D721Med (cell line): Measurements from ENCODE around the gene LHX4.

Experiments used
- DNase-seq: peaks from one replicate; pipeline ENCODE4 v3.0.0; 2011; ENCODE audit warnings: low spot score; ENCODE audit not compliant: insufficient read length
- FAIRE-seq: peaks from 2 replicates; lab custom pipeline; 2011; peaks lifted over from hg19 to GRCh38; lab: Jason Lieb, UNC
- TF ChIP-seq, protein P1 (sequence below): IDR thresholded peaks from 2 replicates; pipeline ENCODE4 v1.5.1; 2012; ENCODE audit warnings: mild to moderate bottlenecking, control low read depth; ENCODE audit not compliant: insufficient read depth; ENCODE audit errors: missing control alignments

The LHX4 gene

DNA sequence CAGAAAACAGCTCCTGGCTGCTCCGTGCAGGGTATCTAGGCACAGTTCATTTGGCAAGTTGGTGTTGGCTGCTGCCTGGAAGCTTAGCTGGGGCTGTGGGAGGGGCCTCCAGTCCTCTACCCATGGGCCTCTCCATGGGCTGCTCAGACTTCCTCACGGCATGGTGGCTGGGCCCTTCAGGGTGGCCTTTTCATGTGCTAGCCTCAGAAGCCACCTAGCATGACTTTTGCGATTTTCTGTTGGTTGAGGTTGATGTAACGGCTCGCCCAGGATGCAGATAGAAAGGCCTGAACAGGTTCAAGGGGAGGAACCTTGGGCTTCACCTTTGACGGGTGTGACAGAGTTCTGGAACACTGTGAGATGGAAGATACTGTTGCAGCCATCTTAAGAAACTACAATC lies 25.8 kb upstream of the LHX4 start:
- FAIRE-seq (no peak), DNase-seq (no peak)
- TF ChIP-seq, protein P1, sequence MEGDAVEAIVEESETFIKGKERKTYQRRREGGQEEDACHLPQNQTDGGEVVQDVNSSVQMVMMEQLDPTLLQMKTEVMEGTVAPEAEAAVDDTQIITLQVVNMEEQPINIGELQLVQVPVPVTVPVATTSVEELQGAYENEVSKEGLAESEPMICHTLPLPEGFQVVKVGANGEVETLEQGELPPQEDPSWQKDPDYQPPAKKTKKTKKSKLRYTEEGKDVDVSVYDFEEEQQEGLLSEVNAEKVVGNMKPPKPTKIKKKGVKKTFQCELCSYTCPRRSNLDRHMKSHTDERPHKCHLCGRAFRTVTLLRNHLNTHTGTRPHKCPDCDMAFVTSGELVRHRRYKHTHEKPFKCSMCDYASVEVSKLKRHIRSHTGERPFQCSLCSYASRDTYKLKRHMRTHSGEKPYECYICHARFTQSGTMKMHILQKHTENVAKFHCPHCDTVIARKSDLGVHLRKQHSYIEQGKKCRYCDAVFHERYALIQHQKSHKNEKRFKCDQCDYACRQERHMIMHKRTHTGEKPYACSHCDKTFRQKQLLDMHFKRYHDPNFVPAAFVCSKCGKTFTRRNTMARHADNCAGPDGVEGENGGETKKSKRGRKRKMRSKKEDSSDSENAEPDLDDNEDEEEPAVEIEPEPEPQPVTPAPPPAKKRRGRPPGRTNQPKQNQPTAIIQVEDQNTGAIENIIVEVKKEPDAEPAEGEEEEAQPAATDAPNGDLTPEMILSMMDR: no peak

DNA sequence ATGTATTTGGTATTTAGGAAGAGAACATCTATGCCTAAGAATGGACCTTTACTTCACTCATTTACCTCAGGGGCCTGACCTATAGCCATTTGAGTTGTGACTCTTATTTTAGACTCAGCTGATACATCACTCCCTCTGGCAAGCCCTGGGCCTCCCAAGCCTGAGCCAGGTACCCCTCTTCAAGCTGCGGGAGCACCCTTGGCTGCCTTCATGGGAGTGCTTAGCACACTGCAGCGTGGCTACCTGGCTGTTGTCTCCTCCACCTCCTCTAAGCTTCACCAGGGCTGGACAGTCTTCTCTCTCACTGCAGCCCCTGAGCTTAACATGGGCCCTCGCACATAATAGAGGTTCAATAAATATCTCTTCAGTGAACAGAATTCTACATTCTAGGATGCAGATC lies 23.5 kb upstream of the LHX4 start:
- TF ChIP-seq, protein P1: no peak
- no peak for DNase-seq
- no peak for FAIRE-seq

DNA sequence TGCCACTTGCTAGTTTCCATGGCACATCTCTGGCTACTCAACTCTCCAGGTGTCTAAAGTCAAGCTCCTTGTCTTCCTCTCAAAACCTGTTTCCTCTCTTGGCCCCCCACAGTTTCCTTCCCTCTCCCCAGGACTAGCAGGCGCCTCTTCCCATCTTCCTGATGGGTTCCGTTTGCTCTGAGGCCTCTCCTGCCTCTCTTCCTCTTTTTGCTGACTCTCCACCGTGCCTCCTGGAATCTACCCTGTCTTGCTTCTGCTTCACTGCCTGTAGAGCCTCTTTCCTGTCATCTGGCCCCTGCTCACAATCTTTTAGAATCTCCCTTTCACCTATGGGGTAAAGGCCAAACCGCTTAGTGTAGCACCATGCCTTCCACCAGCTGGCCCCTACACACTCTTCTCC lies 21.8 kb upstream of the LHX4 start:
- no peak for DNase-seq
- TF ChIP-seq, protein P1: no peak
- FAIRE-seq: no peak

DNA sequence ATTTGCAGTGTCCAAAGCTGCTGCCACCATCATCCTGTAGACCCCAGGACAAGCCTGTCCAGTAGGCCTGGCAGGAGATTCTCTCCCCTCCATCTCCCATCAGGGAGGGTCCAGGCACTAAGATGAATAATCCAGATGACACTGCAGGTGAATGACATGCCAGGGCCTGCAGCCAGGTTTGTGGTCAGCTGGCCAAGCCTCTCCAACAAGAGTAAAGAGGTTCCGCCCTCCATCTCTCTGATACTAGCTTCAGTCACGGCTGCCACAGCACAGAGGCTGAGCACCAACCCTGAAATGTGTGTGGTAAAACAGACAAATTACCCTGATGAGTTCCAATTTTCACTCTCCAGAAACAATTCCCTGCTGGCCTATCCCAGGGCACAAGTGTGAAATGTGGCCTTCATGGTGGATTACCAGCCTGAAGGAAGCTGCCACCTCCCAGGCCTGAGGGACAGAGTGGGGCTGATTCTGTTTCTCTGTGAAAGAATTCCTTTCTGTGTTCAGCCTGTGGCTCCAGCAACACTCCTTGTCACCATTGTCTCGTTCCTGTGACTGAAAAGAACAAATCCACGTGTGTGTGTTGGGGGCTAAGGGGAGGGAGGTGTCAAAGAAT lies 19.9 kb upstream of the LHX4 start:
- TF ChIP-seq, protein P1: no peak
- no peak for FAIRE-seq
- DNase-seq: no peak

DNA sequence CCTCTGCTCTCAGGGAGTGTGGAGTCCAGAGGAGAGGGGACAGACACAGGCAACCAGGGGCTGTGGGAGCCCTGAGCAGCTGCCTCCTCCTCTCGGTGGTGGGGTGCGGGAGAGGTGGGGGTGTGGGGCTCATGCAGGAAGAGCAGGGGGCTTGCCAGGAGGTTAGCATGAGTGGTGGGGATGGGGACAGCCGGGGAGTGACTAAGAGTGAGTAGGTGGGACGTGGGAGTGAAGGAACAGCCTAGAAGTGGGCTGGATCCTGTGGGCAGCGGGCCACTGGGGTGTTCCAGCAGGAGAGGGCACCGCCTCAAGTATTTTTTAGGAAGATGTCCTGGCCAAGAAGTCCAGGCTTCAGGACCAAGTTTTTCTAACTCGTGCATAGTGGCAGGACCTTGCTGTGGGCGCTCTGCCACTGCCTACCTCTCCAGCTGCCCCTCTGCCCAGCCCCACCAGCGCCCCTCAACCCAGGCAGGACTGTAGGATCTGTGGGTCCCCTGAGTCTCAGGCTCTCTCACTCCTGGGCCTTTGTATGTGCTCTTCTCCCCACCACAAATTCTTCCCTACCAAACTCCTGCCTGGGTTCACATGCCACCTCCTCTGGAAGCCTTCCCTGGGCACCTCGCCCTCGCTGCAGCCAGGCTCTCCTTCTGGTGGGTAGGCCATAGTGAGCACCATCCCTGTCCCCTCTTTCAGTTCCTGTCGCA lies 18.8 kb upstream of the LHX4 start:
- FAIRE-seq: no peak
- TF ChIP-seq, protein P1: no peak
- DNase-seq: no peak

DNA sequence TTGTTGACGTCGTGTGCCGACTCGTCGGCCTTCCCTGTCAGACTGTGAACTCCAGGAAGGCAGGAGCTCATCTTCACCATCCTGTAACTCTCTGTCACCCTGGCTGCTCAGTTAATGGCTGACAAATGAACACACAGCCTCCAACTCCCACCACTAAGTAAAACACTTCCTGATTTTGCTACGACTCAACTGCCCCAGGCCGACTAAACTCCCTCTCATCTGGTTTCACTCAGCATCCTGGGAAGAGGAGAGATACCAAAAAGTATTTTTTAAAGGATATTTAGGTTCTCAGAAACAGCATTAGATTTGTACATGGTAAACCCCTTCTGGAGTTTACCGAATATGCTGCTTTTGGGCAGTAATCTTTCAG lies 18.2 kb upstream of the LHX4 start:
- no peak for FAIRE-seq
- TF ChIP-seq, protein P1: no peak
- no peak for DNase-seq
